ENCODE results near the gene COASY. TPM values are rescaled to one million over a fixed set of nuclear protein-coding genes. Genes with fewer than 3 reads are reported as not detected.
"Not testable (repeated sequence)": the region's sequence is repeated elsewhere in the genome, so short reads cannot be mapped to it uniquely, and the experiment has no call there.

Gene COASY
- total RNA-seq, 3 donors from 2014 or later: 98.8 to 110 (median 105) TPM

DNA sequence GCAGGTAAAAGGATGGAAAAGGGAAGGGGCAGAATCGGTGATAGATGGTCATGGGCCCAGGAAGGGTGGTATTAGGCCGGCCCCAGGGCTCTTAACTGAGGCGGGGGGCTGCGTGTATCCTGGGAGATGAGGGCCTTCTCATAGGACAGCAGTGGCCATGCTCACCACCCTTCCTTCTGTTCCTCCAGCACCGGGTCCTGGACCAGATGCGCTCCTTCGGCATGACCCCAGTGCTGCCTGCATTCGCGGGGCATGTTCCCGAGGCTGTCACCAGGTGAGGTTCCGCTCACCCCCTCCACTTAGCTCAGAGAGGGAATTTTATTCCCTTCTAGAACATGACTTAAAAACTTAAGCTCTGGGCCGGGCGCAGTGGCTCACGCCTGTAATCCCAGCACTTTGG, 23.5 kb upstream of the COASY start:
- Mint-ChIP-seq H3K4me3 (no peak overlapping the region), H3K27me3 (ENCODE audit: low read depth) (no peaks in the 10 kb centered on the region), H3K36me3 (ENCODE audit: insufficient read depth) (peaks cover 5% of the 10 kb centered on the region), H3K9me3 (no peaks in the 10 kb centered on the region), H3K4me1 (ENCODE audit: low read depth) (peaks cover 34% of the 10 kb centered on the region)
- DNase-seq: no peak
- no peak for ATAC-seq

DNA sequence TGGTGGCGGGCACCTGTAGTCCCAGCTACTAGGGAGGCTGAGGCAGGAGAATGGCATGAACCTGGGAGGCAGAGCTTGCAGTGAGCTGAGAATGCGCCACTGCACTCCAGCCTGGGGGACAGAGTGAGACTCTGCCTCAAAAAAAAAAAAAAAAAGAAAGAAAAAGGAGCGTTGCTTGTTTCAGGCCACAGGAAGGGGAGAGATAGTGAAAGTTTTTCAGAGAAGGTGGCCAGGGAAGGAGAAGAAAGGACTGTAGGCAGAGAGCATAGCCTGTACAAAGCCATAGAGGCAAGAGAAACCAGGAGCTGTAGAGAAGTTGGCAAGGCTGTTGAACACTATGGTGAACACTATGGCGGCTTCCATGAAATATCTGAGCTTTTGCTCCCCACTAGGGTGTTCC, 21.4 kb upstream of the COASY start:
- not testable (repeated sequence) for H3K36me3 Mint-ChIP-seq (ENCODE audit: insufficient read depth); H3K4me3 Mint-ChIP-seq; H3K9me3 Mint-ChIP-seq; DNase-seq; H3K27me3 Mint-ChIP-seq (ENCODE audit: low read depth); ATAC-seq
- H3K4me1 Mint-ChIP-seq (ENCODE audit: low read depth): peaks cover 28% of the 10 kb centered on the region

DNA sequence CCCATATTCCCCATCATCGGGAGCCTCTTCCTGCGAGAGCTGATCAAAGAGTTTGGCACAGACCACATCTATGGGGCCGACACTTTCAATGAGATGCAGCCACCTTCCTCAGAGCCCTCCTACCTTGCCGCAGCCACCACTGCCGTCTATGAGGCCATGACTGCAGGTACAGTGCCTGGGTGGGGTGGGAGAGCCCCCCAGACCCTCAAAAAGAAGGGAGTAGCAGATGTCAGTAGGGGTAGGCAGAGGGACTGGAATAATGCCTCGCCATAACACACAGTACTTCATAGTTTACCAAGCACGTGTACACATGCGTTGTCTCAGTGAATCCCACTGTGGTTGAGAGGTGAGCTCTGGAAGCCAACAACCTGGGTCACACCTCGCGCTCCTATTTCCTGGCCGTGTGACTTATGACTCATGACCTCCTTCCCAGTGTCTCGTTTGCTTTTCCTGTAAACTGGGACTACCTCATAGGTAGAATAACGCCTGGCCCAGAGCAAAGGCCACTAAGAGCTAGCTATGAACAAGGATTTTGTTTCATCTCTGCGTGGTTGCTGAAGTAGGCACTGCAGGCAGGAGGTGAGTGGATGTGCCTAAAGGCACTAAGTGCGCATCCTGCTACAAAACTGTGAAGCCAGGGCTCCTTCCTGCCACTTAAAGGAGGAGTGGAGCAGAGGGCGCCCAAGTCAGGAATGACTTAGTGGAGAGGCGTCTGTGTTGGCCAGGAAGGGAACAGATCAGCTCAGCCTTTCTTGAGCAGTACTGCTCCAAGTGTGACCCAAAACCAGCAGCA, 20.7 kb upstream of the COASY start:
- ATAC-seq: peak; percentile 15 to 30

DNA sequence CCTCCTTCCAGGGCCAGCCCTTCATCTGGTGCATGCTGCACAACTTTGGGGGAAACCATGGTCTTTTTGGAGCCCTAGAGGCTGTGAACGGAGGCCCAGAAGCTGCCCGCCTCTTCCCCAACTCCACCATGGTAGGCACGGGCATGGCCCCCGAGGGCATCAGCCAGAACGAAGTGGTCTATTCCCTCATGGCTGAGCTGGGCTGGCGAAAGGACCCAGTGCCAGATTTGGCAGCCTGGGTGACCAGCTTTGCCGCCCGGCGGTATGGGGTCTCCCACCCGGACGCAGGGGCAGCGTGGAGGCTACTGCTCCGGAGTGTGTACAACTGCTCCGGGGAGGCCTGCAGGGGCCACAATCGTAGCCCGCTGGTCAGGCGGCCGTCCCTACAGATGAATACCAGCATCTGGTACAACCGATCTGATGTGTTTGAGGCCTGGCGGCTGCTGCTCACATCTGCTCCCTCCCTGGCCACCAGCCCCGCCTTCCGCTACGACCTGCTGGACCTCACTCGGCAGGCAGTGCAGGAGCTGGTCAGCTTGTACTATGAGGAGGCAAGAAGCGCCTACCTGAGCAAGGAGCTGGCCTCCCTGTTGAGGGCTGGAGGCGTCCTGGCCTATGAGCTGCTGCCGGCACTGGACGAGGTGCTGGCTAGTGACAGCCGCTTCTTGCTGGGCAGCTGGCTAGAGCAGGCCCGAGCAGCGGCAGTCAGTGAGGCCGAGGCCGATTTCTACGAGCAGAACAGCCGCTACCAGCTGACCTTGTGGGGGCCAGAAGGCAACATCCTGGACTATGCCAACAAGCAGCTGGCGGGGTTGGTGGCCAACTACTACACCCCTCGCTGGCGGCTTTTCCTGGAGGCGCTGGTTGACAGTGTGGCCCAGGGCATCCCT, 18.5 kb upstream of the COASY start:
- no peak overlapping the region for H3K4me3 Mint-ChIP-seq
- peaks cover 13% of the 10 kb centered on the region for H3K4me1 Mint-ChIP-seq (ENCODE audit: low read depth)
- H3K36me3 Mint-ChIP-seq (ENCODE audit: insufficient read depth): peaks cover 4% of the 10 kb centered on the region

More for the DNA sequence above, 20.7 kb upstream of the COASY start:
- Mint-ChIP-seq H3K9me3 (no peaks in the 10 kb centered on the region), H3K36me3 (ENCODE audit: insufficient read depth) (peaks cover 5% of the 10 kb centered on the region), H3K4me1 (ENCODE audit: low read depth) (peaks cover 24% of the 10 kb centered on the region), H3K4me3 (peak overlapping the region; percentile 20), H3K27me3 (ENCODE audit: low read depth) (no peaks in the 10 kb centered on the region)
- DNase-seq: no peak

DNA sequence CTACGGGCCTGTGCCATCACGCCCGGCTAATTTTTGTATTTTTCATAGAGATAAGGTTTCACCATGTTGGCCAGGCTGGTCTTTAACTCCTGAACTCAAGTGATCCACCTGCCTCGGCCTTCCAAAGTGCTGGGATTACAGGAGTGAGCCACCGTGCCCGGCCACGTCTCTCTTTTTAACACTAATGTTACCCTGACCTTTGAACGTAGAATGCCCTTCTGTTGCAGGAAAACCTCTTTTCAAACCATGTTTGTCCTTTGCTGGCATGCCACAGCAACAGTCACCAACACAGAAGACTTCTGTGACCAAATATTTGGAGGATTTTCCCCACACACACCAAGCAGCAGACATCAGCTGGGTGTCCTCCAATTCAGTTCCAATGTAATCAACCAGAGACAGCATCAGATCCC, 17.1 kb upstream of the COASY start:
- Mint-ChIP-seq H3K9me3 (no peaks in the 10 kb centered on the region), H3K36me3 (ENCODE audit: insufficient read depth) (no peaks in the 10 kb centered on the region), H3K4me1 (ENCODE audit: low read depth) (peaks cover 20% of the 10 kb centered on the region), H3K4me3 (no peak overlapping the region), H3K27me3 (ENCODE audit: low read depth) (no peaks in the 10 kb centered on the region)
- DNase-seq: no peak
- no peak for ATAC-seq

More for the DNA sequence above, 18.5 kb upstream of the COASY start:
- Mint-ChIP-seq H3K27me3 (ENCODE audit: low read depth) (no peaks in the 10 kb centered on the region), H3K9me3 (no peaks in the 10 kb centered on the region)
- ATAC-seq (no peak), DNase-seq (no peak)

DNA sequence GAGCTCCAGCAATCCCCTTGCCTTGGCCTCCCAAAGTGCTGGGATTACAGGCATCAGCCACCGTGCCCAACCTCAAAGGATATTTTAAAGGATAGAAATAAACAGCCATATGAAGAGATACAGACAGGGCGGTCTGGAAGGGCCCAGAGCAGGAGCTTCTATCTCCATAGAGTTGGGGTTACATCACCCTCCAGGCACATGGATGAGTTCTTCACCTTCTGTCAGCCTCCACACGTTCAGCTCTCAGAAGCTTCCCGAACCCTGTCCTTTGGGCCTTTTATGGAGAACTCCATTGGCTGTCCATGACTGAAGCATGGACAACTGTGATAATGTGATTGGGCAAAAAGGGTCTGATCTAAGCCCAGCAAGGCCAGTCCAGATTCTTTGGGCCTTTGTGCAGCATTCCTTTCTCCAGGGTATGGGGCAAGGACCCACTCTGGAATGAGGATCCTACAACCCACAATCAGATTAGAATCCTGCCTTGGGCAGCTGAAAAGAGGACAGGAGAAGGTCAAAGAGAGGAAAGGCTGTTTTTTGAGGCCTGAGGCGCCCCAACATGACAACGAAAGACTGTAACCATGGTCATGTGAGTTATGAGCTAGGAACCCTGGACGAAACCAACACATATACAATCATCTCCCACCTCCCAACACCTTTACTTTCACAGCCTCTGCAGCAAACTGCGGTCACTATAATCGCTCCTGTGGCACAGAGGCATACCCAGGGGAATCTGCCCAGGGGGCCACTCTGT, 16.0 kb upstream of the COASY start:
- not testable (repeated sequence) for ATAC-seq

DNA sequence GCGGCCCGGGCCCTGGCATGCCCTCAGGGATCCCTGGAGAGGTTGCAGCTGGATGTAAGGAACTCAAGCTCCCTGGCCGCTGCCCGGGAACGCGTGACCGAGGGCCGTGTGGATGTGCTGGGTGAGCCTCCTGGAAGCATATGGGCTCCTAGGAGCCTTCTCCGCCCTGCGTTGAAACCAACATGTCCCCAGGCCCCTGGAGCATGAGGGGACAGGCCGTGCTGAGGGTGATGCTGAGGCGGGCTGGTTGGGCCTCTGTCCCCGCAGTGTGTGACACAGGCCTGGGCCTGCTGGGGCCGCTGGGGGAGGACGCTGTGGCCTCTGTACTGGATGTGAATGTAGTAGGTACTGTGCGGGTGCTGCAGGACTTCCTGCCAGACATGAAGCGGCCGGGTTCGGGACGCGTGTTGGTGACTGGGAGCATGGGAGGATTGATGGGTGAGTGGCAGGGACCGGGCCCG, 14.9 kb upstream of the COASY start:
- ATAC-seq: no peak
- H3K36me3 Mint-ChIP-seq (ENCODE audit: insufficient read depth): no peaks in the 10 kb centered on the region
- H3K4me3 Mint-ChIP-seq: no peak overlapping the region
- H3K27me3 Mint-ChIP-seq (ENCODE audit: low read depth): no peaks in the 10 kb centered on the region
- peaks cover 11% of the 10 kb centered on the region for H3K4me1 Mint-ChIP-seq (ENCODE audit: low read depth)
- no peak for DNase-seq
- H3K9me3 Mint-ChIP-seq: no peaks in the 10 kb centered on the region

More for the DNA sequence above, 16.0 kb upstream of the COASY start:
- not testable (repeated sequence) for H3K27me3 Mint-ChIP-seq (ENCODE audit: low read depth); H3K9me3 Mint-ChIP-seq; DNase-seq; H3K4me3 Mint-ChIP-seq; H3K36me3 Mint-ChIP-seq (ENCODE audit: insufficient read depth)
- H3K4me1 Mint-ChIP-seq (ENCODE audit: low read depth): peaks cover 17% of the 10 kb centered on the region

DNA sequence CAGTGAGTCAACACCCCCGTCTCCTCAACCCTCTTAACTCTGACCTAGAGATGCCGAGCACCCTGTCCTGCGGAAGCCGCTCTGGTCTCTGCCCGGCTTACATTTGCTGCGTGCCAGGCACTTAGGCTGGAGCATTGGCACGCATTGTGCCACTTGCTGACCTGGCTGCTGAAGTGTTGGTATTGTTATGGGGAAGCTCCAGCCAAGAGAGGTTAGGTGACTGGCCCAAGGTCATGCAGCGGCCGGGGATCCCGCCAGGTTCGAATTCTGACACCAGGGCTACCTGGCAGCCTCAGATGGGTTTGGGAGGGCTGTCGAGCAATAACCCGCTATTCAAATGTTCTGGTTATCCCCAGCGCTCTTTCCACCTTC, 14.3 kb upstream of the COASY start:
- DNase-seq (no peak), ATAC-seq (no peak)
- peaks cover 11% of the 10 kb centered on the region for H3K4me1 Mint-ChIP-seq (ENCODE audit: low read depth)
- no peaks in the 10 kb centered on the region for H3K27me3 Mint-ChIP-seq (ENCODE audit: low read depth)
- H3K9me3 Mint-ChIP-seq: no peaks in the 10 kb centered on the region
- H3K36me3 Mint-ChIP-seq (ENCODE audit: insufficient read depth): no peaks in the 10 kb centered on the region
- no peak overlapping the region for H3K4me3 Mint-ChIP-seq

DNA sequence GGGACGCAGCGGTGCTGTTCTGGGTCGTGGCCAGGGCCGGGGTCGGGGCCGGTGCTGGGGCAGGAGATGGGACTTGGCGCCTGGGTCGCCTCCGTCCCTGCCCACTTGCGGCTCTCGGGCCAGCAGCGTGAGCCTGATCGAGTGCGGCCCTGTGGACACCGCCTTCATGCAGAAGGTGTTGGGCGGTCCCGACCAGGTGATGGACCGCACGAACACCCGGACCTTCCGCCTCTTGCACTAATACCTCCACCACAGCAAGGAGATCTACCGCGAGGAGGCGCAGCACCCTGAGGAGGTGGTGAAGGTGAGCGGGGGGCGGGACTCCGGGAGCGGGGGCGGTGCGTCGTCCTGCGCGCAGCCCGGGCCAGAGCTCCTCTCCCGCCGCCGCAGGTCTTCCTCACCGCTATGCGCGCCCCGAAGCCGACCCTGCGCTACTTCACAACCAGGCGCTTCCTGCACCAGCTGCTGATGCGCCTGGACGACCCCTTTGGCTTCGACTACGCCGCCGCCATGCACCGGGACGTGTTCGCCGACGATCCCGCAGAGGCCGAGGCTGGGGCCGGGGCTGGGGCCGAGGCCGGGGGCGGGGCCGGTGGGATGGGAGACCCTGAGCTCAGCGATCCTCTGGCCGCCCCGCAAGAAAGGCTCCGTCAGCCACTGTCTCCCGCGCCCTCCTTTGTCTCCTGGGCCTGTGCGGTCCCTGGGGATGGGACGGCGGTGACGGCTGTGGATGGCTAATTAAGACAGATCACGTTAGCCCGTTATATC, 13.7 kb upstream of the COASY start:
- Mint-ChIP-seq H3K27me3 (ENCODE audit: low read depth) (no peaks in the 10 kb centered on the region), H3K9me3 (no peaks in the 10 kb centered on the region), H3K36me3 (ENCODE audit: insufficient read depth) (no peaks in the 10 kb centered on the region), H3K4me1 (ENCODE audit: low read depth) (peaks cover 11% of the 10 kb centered on the region), H3K4me3 (no peak overlapping the region)
- ATAC-seq: peak; percentile 85 to 88
- peak; percentile 81 for DNase-seq

DNA sequence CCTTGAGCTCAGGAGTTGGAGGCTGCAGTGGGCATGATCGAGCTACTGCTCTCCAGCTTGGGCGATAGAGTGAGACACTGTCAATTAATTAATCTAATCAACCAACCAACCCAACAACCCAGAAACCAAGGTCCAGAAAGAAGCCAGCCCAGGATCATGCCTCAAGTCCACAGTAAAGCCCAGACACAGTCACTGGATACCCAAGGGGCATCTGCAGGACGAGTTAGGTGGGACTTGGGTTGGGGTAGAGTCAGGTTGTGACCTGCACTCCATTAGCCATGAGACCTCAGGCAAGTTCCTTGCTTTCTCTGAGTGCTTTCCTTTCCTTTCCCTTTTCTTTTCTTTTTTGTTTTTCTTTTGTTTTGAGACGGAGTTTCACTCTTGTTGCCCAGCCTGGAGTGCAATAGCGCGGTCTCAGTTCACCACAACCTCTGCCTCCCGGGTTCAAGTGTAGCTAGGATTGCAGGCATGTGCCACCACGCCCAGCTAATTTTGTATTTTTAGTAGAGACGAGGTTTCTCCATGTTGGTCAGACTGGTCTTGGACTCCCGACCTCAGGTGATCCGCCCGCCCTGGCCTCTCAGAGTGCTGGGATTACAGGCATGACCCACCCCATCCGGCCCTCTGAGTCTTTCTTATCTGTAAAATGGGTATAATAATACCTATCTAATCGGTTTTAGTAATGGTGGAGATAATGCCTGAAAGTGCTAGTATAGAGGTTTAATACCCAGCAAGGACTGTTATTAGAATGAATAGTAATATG, 12.8 kb upstream of the COASY start:
- Mint-ChIP-seq H3K9me3 (no peaks in the 10 kb centered on the region), H3K4me1 (ENCODE audit: low read depth) (peaks cover 15% of the 10 kb centered on the region), H3K36me3 (ENCODE audit: insufficient read depth) (no peaks in the 10 kb centered on the region), H3K27me3 (ENCODE audit: low read depth) (no peaks in the 10 kb centered on the region), H3K4me3 (peak overlapping the region; percentile 19)
- ATAC-seq (no peak), DNase-seq (no peak)

DNA sequence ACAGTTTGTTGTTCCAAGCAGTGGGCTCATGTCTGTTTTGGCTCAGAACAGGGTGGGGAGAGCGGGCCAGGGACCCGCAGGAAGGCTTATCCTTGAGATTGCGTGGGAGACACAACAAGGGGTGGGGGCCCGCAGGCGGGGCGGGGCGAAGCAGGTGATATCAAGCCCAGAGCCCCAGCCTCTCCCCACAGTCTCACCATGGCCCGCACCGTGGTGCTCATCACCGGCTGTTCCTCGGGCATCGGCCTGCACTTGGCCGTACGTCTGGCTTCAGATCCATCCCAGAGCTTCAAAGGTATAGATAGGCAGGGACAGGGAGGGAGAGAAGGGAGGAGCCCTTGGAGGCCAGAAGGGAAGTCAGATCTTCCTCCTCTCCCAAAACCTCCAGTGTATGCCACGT, 9.2 kb upstream of the COASY start, which contains the start of gene HSD17B1:
TSS of gene HSD17B1 (plus strand) at position 188 of the 400 bp plus-strand sequence. CDS start at position 199, 11 bp downstream.
- Mint-ChIP-seq H3K4me1 (ENCODE audit: low read depth) (peaks cover 27% of the 10 kb centered on the region), H3K4me3 (peak within 1 kb of the TSS; percentile 88)
- ATAC-seq; H3K9me3 Mint-ChIP-seq; DNase-seq; H3K27me3 Mint-ChIP-seq (ENCODE audit: low read depth); H3K36me3 Mint-ChIP-seq (ENCODE audit: insufficient read depth): not testable (repeated sequence)

DNA sequence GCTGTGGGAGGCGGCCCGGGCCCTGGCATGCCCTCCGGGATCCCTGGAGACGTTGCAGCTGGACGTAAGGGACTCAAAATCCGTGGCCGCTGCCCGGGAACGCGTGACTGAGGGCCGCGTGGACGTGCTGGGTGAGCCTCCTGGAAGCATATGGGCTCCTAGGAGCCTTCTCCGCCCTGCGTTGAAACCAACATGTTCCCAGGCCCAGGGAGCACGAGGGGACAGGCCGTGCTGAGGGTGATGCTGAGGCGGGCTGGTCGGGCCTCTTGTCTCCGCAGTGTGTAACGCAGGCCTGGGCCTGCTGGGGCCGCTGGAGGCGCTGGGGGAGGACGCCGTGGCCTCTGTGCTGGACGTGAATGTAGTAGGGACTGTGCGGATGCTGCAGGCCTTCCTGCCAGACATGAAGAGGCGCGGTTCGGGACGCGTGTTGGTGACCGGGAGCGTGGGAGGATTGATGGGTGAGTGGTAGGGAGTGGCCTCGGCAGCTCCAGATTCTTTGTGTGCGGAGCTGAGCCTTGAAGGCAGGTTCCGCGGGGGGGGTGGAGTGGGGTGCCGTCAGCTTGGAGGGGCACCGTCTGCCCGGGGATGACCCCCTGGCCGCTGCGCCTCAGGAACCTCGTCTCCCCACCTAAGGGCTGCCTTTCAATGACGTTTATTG, 8.7 kb upstream of the COASY start:
- H3K36me3 Mint-ChIP-seq (ENCODE audit: insufficient read depth): no peaks in the 10 kb centered on the region
- DNase-seq: no peak
- no peaks in the 10 kb centered on the region for H3K9me3 Mint-ChIP-seq
- ATAC-seq: no peak
- H3K27me3 Mint-ChIP-seq (ENCODE audit: low read depth): no peaks in the 10 kb centered on the region
- H3K4me3 Mint-ChIP-seq: peak overlapping the region; percentile 88
- peaks cover 27% of the 10 kb centered on the region for H3K4me1 Mint-ChIP-seq (ENCODE audit: low read depth)
